LNCaP clone FGC (cell line): Measurements from ENCODE around the gene ABCA4.
"Not testable (repeated sequence)": the region's sequence is repeated elsewhere in the genome, so short reads cannot be mapped to it uniquely, and the experiment has no call there.

ENCODE experiments used
- DNase-seq: peaks from one replicate; pipeline ENCODE4 v3.0.0-alpha.2; 2011; ENCODE audit warnings: low read depth
- H3K4me3 ChIP-seq: 2 replicates; pipeline ENCODE4 v1.5.1; 2011; ENCODE audit warnings: mild to moderate bottlenecking, low read depth, low read length, control low read depth
- CTCF ChIP-seq: IDR thresholded peaks from 2 replicates; pipeline ENCODE4 v1.5.1; 2012; ENCODE audit warnings: mild to moderate bottlenecking; ENCODE audit not compliant: control insufficient read depth, insufficient read depth; ENCODE audit errors: extremely low read depth

Gene ABCA4

GRCh38 chr1:93960641-93961147 is 160.3 kb downstream of the ABCA4 start:
- DNase-seq: no peak
- TF ChIP-seq CTCF: no peak
- no peak overlapping the region for H3K4me3 ChIP-seq

- TF ChIP-seq CTCF: no peak
- no peak for DNase-seq
These were observed 161.5 kb downstream of the ABCA4 start for GRCh38 chr1:93959413-93959812.

GRCh38 chr1:93958726-93959100 is 162.2 kb downstream of the ABCA4 start:
- no peak for DNase-seq
- no peak for TF ChIP-seq CTCF
- no peak overlapping the region for H3K4me3 ChIP-seq

More at GRCh38 chr1:93959413-93959812, 161.5 kb downstream of the ABCA4 start:
- no peak overlapping the region for H3K4me3 ChIP-seq

GRCh38 chr1:93958032-93958725 is 162.8 kb downstream of the ABCA4 start:
- H3K4me3 ChIP-seq: no peak overlapping the region
- no peak for TF ChIP-seq CTCF
- DNase-seq: no peak

- TF ChIP-seq CTCF: no peak
- no peak overlapping the region for H3K4me3 ChIP-seq
- DNase-seq: no peak
These were observed 165.2 kb downstream of the ABCA4 start for GRCh38 chr1:93955765-93956164.

GRCh38 chr1:93947002-93947686 is 173.8 kb downstream of the ABCA4 start:
- not testable (repeated sequence) for DNase-seq, H3K4me3 ChIP-seq
